Activated CD4-positive, alpha-beta T cell treated with anti-CD3 and anti-CD28 coated beads for 1 hour (primary cell): ENCODE results near the gene KIF26B.

Source experiments
- DNase-seq: peaks from one replicate; pipeline ENCODE4 v3.0.0-alpha.2; 2020

The KIF26B gene

DNA sequence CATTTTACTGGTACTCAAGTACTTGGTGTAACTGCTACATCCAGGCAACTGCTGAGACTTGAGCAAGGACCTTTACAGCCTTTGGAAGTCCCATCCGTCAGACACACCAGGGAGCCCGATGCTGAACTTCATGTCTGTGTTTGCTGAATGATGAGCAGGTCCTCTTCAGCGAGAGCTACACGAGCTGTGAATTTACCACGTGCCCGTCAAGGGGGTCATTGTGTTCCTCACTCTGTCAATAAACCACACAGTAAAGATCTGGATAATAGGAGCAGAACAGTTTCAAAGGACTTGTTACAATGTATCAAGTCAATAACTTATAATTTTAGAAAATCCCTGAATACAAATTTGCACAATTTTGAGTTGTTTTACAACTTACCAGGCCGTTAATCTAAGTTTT lies 427.2 kb downstream of the KIF26B start:
- no peak for DNase-seq

DNA sequence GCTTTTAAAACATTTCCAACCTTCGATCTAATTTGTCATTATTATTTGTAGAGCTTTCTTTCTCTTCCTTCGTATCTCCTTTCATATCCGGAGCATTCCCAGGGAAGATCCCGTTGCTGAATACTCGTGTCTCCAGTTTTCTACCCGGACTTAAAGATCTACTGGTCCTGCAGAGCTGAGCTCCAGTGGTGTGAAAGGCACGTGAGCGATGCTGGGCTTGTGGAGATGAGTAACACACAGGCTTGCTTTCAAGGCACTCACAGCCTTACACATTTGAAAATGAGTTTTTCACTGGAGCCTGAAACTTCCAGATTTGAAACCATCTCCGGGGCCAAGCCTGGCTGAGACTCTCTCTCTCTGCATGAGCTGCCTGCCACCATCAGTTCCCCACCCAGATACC lies 428.3 kb downstream of the KIF26B start:
- DNase-seq = no peak

DNA sequence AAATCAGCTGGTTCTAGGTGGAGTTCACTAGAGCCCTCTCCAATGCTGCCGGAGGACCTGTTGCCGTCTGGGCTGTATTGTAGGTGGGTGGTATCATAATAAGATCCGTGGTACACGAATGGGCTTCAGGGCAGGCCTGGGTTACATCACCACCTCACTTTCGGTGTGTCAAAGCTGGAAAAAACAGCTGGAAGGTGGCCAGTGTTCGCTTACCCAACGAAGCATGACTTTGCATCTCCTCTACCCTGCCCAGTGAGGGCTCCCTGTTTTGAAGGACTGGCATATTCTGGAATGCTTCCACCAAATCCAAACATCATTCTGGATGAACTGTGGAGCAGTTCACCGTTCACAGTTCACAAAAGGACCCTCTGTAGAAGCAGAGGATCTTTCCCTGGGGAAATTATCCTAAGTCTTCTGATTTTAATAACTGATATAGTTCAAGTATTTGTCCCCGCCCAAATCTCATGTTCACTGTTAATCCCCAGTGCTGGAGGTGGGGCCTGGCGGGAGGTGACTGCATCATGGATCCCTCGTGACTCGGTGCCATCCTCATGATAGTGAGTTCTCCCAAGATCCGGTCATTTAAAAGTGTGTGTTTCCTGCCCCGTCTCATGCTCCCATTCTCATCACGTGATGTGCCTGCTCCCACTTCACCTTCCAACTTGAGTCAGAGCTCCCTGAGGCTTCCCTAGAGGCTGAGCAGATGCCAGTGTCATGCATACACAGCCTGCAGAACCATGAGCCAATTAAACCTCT lies 429.0 kb downstream of the KIF26B start:
- no peak for DNase-seq

DNA sequence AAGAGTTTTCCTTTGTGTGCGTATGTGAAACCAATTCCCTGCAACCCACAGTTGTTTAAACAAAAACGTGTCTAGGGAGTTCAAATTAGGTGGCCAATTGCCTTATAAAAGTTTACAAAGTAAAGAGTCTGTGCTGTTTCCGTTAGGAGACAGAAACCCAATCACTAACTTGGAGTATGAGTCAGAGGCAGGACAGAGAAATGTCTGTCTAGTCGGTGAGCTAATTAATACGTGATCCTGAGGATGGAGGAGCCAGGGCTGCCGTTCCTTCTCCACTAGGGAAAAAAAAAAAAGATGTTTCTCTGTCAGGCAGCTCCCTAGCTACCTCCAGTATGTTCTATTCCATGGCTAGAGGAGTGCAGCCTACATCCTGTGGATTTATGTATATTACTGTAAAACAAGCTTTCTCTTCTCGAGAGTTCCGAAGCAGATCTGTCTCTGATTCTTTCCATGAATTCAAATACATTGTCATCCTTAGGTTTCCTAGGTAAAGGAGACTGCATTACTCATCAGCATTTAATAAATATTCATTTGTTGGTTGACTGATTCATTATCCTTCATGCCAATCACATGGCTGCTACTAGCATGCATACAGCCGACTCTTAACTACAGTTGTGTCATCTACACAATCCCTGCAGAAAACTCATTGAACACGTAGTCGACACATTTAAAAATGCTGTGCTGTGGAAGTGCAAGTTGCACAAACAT lies 430.6 kb downstream of the KIF26B start:
- no peak for DNase-seq

DNA sequence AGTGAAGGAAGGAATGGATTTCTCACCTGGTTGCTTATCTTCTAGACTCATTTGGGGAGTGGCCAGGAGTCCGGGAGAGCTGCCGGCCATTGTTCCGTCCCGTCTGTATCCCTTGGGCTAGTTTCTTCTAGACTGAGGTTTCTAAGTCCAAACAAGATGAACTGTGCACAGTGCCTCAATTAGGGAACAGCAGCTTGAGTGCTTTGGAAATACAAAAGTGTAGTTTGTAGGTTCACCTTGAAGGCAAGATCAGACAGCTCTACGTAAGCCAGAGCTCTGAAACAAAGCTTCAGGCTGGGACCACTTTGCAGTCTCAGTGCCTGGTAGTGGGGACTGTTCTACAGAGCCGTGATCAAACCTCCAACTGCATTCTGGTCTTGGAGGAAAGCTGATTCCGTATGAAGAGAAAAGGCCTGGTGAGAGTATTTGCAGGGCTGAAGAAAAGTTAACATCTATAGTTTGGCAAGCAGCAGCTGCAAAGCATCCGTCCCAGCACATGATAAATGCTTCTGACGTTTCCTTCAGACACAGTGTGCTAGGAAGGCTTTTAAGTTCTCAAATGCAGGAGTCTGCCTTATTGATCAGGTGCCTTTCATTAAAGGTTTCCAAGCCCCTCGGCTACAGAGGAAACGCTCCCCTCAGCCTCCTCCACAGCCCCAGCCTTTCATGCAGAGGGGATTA lies 432.8 kb downstream of the KIF26B start:
- DNase-seq = no peak

DNA sequence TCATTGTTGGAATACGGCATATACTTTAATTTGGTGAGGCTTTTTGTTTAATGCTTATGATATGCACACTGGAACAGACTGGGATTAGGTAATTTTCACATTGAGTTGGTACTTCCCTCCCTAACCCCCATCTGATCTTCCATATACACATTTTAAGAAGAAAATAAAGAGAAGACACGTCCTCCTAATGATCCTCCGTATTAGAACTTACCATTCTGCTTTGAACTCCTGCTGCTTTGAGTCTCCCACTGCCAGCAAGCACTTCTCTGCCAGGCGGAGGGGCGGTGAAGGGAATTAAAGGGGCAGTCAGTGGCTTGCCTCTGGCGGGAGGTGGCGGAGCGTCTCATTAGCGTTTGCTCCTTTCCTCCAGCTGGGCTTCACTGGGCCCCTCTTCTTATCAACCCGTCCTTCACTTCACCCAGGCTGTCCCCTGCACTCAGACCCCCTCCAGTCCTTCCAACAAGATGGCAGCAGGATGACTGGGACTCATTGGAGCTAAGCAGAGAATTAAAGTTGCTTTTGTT lies 433.4 kb downstream of the KIF26B start:
- DNase-seq = no peak

DNA sequence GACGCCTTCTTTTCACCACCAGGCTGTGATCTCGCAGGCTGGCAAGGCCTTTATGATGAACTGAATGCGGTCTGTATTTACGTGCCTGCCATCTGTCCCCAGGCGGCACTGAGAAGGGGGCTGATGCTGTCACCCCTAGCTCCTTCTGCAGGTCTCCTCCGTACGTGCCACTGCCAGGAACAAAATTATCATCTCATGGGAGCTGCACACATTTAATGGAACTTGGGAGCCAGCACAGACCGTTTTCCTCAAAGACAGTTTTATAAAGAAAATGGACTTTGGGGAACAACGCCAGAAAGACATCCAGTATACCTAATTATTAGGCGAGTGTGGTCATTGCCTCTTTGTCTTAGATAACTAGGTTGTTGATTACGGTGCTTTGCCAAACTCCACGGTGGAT lies 434.5 kb downstream of the KIF26B start:
- DNase-seq = no peak

DNA sequence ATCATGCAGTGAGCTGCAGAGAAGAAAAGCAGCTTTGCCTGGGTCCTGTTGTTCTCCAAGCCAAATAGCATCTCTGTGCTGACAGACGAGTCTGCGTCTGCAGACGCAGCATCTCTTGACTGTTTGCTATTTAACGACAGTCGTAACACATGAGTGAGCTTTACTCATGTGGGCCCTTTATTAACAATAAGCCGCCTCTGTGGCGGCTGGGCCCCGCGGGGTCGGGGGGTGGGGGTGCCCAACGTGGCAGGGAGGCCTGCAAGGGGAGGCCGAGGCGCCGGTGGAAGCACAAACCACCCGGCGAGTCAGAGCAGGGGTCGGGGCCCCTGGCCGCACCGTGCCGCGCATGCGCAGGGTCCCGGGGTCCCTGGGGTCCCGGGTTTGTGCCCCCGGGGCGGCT lies 435.1 kb downstream of the KIF26B start:
- no peak for DNase-seq

DNA sequence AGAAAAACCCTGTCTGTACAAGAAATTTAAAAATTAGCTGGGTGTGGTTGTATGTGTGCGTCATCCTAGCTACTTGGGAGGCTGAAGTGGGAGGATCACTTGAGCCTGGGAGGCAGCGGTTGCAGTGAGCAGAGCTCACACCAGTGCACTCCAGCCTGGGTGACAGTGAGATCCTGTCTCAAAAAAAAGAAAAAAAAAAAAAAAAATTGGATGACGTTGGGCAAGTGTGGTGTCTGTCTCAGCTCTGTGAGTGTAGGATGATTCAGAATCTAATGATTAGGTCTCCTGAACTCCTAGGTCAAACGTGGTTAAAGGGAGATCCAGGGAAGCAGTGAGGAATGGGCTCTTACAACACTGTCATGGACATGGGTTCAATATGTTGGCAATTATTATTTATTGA lies 435.9 kb downstream of the KIF26B start:
- no peak for DNase-seq

DNA sequence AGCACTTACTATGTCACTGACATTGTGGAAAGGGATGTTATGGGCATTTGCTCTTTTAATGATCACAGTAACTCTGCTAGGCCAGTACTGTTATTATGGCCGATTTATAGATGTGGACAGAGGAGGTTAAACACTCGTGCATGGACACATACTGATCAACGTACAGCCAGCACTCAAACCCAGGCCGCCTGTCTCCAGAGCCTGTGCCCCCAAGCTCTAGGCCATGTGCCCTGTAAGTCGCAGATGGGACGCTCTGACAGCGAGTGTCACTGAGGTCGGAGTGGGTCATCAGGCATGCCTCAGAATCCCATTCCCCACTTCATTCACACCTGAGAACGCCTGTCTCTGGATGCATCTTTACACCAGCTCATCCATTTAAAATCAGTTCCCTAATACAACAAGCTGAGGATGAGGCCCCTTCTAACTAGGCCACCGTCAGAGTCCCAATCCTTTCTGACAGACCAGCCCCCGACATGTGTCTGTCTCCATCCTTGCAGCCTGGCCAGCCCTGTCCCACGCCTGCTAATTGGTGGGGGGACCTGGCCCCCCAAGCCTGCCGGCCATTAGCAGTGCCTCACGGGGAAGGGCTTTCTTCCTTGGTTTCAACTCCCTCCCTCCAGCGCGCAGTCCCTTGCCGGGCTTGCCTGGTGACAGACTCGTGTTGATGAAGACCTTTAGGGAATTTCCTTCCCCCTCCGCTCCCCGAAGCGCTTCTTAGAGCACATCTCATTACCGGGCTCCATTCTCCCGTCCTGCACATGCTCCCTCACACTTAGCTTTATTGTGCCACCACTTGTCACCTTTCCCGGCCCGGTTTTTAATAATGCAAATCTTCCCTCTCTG lies 436.8 kb downstream of the KIF26B start:
- DNase-seq = no peak

DNA sequence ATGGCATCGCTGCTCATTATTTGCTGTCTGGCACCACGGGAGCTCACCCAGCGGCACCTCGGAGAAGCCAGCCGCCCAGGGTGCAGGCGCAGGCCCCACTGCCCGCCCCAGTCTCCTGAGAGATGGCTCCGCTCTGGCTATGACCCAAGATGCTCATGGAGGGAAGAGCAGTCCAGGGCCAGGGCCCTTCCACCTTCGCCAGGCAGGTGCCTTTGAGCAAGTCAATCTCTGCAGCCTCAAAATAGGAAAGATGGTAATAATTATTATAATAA lies 437.3 kb downstream of the KIF26B start:
- DNase-seq = no peak

DNA sequence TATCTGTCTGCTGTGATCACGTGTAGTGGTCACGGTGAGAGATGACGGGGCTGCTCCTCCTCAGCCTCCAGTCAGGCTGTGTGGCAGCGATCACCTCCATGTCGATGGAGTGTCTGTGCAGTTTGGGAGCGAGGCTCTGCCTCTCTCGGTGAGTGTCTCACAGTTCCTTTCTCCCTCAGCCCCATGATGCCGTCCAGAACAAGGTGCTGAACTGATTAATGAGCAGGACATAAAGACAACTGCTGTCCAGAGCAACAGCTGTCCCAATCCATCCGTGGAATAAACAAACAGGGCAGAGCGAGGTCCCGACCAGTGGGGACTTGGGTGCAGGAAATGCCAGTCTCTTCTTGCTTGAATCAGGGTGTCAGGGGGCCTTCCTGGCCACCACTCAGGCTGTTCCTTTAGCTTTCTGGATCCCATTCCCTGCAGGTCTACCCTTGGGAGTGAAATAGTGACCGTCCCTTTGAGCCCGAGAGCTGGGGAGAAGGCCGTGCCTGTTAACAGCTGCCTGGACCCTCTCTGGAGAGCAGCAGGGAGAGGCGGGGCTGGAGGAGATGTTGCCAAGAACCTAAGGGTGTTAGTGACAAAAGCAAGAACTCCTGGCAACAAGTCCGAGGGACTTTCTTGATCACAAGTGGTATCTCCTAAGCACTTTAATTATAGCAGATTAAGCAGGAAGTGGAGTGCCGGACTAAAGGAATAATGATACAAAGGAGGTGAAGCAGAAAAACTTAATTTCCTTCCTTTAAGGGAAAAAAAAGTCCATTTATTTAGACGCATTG lies 443.9 kb downstream of the KIF26B start:
- no peak for DNase-seq

DNA sequence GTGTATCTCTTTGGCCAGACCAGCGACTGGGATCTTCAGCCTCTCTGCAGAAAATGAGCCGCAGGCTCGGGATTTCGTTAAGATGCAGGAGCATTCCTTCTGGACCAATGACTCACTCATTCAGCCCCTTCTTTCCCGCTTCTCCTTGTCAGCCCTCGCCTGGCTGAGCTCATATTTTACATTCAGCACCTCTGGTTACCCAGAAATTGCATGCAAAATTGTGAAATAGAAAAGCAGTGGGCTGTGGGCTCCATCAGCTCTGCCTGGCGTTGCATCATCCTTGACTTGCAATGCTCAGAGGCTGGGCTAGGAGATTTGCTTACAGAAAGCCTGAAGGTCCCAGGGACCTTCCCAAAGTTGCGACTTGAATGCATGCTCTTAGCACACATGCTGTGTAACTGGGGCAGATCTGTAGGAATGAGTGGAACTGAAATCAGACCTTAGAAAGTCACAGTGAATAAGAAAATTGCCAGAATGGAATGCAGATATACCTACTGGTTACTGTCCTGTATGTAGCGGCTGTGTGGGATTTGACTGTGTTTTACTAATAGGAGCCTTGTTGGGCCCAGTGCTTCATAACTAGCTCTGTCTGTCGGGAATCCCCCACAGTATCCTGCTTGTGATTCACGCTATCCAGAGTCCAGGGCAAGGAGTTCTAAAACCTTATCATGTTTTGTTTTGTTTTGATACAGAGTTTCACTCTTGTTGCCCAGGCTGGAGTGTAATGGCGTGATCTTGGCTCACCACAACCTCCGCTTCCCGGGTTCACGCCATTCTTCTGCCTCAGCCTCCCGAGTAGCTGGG lies 444.8 kb downstream of the KIF26B start:
- no peak for DNase-seq

DNA sequence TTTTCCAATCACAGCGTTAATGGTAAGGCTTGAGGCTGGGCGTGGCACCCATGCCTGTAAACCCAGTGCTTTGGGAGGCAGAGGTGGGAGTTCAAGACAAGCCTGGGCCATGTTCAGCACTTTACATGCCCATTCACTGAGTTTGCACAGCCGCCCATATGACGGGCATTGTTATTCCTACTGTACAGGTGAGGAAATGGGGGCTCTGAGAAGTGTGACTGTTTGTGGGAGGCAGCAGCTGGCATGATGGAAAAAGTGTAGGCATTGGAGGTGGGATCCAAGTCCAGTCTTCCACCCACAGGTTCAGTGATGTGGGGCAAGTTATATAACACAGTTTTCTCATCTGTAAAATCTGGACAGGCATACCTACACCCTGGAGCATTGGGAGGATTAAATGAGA lies 445.9 kb downstream of the KIF26B start:
- no peak for DNase-seq

DNA sequence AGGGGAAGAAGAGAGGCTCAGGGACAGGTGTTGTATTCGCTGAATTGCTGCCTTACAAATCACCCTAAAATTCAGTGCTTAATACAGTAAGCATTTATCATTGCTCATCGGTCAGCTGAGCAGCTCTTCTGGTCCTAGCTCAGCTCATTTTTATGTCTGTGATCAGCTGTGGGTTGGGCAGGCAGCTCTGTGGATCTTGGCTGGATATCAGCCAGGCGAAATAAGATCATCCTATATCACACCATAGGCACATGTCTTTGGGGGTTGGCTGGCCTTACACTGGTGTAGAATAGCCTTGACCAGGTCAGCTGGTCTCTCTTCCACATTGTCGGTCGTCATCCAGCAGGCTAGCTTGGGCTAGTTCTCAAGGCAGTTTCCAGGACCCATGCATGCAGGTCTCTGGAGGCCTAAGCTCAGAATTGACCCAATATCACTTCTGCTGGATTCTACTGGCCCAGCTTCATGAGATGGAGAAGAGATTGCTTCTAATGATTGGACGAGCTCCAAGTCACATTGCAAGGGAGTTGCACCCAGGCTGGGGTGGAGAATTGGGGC lies 448.6 kb downstream of the KIF26B start:
- DNase-seq = no peak

DNA sequence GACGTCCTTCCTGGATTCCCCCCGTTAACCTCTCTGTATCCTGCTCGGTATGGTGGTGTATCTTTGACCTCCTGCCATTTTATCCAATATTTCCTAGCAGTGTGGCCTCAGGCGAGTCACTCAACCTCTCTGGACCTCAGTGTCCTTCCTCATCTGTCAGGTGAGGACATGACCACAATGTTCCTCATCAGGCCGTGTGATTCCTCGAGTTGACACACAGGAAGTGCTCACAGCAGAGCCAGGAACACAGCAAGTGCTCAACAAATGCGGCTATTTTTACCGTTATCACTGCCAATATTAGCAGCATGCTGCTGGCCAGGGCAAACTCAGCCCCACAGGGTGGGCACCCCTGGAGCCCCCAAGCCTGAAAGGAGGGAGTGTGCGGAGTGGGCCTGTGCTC lies 450.2 kb downstream of the KIF26B start:
- DNase-seq = no peak

DNA sequence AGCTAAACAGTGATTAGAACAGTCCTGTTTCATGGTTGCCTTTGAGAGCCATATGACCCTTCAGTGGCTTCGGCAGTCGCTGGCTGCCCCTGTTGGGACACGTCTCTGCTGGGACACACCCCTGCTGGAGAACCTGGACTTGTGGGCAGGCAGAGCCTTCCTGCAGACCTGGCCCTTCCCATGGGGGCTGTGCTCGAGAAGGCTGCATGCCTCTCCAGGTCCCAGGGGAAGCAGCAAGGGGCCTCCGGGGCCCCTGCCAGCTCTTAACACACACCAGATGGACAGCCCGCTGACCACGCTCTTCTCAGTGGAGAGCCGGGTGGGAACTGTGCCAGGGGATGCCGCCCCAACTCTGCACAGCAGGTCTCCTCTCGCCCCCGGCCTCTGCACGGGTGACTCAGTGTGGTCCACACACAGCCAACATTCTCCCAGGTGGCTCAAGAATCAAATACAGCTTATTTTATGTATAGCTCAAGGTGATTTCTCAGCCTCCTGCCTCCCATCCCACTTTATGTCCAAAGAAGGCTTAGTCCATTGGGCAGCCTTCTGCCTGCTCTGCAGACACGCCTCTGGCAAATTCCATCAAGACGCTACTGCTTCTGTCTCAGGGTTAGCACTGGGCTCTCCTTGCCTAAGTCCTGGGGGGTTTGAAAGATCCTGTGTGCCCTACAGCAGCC lies 450.8 kb downstream of the KIF26B start:
- no peak for DNase-seq

DNA sequence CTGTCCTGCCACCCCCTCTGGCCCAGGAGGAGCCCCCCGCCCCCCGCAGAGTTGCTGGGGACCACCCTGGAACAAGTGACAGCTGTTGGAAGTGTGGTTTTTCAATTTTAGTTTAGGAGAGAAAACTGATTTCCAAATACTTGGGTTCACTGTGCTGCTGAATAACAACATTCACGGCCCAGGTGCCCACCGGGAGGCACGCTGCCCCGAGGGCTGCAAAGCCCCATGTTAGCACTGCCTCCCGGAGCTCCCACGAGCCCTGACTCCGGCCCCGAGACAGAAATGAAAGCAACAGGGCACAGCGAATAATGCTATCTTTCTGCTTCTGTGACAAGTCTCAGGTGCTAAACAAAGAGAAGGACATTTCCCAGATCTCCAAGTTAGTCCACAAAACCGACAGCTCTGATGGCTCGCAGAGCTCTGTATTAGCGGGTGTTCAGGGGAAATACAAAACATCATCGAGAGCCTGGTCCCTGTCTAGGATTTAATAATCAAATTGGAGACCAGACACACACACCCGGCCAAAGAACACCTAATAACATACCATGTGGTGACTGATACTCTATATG lies 451.5 kb downstream of the KIF26B start:
- no peak for DNase-seq

DNA sequence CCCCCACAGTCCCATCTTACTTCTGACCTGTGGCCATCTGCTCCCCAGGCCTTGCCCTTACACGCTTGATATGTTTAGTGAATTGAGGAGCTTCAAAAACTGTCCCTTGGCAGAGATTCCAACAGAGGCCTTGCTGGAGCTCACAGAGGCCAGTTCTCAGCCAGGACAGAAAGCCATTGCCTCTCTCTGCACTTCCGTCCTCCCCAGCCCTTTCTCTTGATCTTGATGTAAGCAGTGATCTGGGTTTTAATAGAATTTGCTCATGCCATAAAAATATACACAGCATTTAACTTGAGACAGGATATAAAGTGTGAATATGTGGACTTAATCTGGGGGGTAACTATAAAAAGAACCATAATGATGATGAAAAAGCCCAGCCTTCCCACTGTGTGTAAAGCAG lies 453.5 kb downstream of the KIF26B start:
- no peak for DNase-seq
